Middle frontal gyrus (tissue), 1 donor: Measurements from ENCODE around the gene CHST11.

Source experiments
- DNase-seq: peaks from one replicate; pipeline ENCODE4 v3.0.0-alpha.2; 2015; ENCODE audit warnings: low spot score; ENCODE audit errors: extremely low spot score

CHST11 gene

GRCh38 chr12:104752881-104753280 lies 296.1 kb downstream of the CHST11 start:
- DNase-seq, result no peak

- no peak for DNase-seq
Observed at GRCh38 chr12:104756901-104757300, 300.2 kb downstream of the CHST11 start.

GRCh38 chr12:104758771-104759170 lies 302.0 kb downstream of the CHST11 start:
- no peak for DNase-seq

GRCh38 chr12:104761091-104761490 lies 304.3 kb downstream of the CHST11 start:
- DNase-seq, result no peak

- no peak for DNase-seq
Observed at GRCh38 chr12:104761611-104762010, 304.9 kb downstream of the CHST11 start.

DNA sequence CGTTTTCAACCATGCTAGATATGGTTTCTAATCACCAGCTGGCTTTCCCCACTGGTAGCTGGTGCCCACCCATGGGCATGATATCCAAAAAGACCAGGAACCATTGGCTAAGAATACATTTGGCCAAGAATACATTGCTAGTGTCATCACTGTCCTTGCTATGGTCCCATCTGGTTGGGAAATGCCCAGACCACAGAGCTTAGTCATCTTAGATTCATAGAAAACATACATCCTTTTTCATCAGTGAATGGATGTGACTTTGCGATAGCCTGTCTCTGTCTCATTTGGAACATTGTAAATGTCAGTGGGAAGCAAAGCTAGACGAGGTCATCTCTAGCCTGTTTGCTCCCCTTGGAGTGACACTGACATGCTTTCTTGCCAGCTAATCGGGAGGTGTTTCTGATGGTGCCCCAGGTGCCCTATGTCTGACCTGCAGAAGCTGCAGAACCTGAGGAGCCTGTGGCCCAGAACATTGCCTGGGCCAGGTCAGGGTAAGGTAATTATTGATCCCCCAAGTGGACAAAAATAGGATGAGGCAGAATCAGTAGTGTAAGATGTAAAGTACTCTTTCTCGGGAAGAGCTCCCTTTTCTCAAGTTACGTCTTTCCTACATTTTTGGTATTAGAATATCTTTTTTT lies 306.5 kb downstream of the CHST11 start:
- DNase-seq, result no peak

- no peak for DNase-seq
Observed at GRCh38 chr12:104764225-104765091, 307.7 kb downstream of the CHST11 start.

GRCh38 chr12:104767261-104767660 lies 310.5 kb downstream of the CHST11 start:
- DNase-seq, result no peak

DNA sequence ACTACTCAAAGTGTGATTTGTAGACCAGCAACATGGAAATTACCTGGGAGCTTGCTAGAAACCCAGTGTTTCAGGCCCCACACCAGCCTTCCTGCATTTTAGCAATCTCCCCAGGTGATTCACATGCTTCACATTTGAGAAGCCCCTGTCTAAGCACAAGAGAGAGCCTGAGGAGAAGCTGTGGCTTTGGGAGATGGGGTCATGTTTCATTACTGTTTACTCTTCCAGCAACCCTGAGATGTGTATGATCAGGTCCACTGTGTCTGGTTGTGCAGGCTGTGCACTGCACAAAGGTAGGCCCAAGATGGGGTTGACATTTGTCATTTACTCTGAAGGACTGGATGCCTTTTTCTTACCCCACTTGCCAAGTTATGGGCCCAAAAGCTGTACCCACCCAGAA lies 311.3 kb downstream of the CHST11 start:
- DNase-seq, result no peak

- DNase-seq, result no peak
Observed at GRCh38 chr12:104769144-104769561, 312.4 kb downstream of the CHST11 start.

- no peak for DNase-seq
Observed at GRCh38 chr12:104772336-104772735, 315.6 kb downstream of the CHST11 start.

- DNase-seq, result no peak
Observed at GRCh38 chr12:104775731-104776231, 319.0 kb downstream of the CHST11 start.

GRCh38 chr12:104779134-104779533 lies 322.4 kb downstream of the CHST11 start:
- no peak for DNase-seq

GRCh38 chr12:104782296-104782695 lies 325.5 kb downstream of the CHST11 start:
- no peak for DNase-seq

DNA sequence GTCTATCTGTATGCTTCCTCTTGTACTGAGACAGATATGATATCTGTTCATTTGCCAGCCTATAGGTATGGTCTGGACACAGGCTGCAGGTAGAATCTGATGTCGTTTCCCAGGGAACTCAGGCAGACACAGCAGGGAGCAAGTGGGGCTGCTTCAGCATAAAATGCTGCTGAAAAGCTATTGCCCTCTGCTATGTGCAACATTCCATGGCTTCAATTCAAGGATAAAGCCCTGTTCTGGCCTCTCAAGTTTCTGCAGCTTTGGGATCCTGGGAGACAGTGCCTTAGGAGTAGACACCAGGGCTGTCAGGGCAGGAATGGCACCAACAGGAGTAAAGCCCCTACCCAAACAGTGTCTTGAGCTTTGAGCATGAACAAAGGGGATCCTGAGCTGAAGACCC lies 327.8 kb downstream of the CHST11 start:
- no peak for DNase-seq

DNA sequence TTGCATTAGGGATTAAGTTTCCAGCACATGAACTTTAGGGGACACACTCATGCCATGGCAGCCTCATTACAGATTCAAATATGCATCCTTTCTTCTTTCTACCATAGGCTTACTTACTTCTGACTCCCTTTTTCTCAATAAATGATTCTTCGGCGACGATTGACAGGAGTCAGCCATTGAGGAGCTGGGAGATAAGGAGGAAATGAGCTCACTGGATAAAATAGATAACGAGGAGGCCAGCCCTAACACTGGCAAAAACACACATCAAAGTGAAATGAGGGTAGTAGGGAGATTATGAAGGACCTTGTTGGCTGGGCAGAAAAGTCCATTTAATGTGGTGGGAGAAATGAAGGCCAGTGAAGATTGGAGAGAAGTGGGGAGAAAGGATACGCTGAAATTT lies 329.1 kb downstream of the CHST11 start:
- DNase-seq, result no peak

DNA sequence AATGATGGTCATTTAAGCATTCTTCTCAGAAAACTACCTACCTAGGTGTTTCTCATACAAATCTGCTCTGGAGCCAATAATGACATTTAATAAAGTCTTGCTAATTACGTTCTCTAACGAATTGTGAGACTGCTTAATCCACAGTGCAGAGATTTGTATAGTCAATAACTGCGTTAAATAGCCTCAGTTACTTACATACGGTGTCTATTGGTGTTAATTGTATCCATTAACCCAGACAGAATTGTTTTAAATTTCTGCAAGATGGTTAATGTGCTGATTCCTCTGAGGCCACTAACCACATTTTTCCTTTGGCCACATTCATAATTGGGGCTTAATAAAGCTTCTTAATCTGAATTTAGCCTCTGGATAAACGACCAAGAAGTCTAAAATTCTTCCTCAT lies 329.6 kb downstream of the CHST11 start:
- DNase-seq, result no peak

GRCh38 chr12:104788840-104789271 lies 332.1 kb downstream of the CHST11 start:
- no peak for DNase-seq

- no peak for DNase-seq
Observed at GRCh38 chr12:104790296-104791125, 333.8 kb downstream of the CHST11 start.

DNA sequence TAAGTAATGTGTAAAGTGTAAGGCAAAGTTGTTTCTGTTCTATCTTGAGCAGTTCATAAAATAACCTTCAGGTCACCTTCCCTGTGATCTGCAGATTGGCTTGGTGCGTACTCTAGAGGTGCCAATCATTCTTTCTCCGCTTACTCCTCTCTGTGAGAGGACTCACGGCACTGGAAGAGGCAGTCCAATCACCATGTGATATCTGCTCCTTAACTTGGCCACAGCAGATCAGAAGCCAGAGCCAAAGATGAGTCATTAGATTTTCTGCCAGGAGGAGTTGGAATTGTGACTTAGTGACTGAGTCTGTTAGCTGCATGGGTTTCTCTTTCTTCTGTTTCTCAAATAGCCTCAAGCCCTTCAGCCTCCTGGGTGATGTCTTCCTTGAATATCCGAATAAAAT lies 335.8 kb downstream of the CHST11 start:
- DNase-seq, result no peak

DNA sequence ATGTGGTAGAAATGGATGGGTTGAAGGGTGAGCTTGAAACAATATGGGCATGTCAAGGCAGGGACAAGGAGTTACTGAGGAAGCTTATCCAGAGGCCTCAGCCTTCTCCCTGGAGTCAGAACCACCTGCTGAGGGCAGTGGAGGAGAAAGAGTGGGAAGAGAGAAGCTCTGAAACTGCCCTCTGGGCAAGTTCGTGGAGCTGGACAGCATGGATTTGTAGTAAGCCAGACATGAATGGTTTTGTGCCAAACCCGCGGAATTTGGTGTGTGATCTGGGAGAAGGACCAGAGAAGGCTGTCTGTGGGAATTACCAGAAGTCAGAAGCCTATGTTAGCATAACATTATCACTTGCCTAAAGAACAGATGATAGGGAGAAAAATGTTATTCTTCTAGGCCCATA lies 336.5 kb downstream of the CHST11 start:
- no peak for DNase-seq

DNA sequence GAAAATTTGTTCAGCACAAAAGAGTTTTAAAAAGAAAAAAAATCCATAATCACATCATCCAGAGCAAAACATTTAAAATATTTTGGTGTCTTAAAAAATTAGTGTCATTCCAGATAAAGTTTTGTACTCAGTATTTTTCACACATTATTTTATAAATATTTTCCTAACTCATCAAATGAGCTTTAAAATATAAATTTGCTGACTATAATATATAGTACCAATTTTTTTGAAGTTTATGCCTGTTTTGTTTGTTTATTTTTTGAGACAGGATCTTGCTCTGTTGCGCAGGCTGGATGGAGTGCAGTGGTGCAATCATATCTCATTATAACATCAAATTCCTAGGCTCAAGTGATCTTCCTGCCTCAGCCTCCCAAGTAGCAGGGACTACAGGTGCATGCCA lies 337.2 kb downstream of the CHST11 start:
- no peak for DNase-seq
